Adrenal gland (tissue), 12 donors: Measurements from ENCODE around the gene LDB3. TPM values are rescaled to one million over a fixed set of nuclear protein-coding genes. Genes with fewer than 3 reads are reported as not detected.
A peak's percentile ranks its signal among the peaks of the same experiment; 100 is the strongest.

ENCODE experiments used
- DNase-seq, 7 donors: peaks; one replicate each; pipeline ENCODE4 v3.0.0-alpha.2; 2019 to 2020
- H3K27ac ChIP-seq, 5 donors: fragments of 200-600 bp; sonication (generic) in 4 of 5; 1 replicate in 3 of 5; 2 replicates in 2 of 5; pipeline versions ENCODE4 v1.5.1 to v1.8.0; 2016 to 2020; ENCODE audit warnings: mild to moderate bottlenecking in 1 of 5
- H3K27me3 ChIP-seq: fragments of 200-600 bp; 2 replicates; pipeline ENCODE4 v1.8.0; 2021
- H3K36me3 ChIP-seq, 2 donors: fragments of 200-600 bp; replicated peaks in 1 of 2; 1 replicate in 1 of 2; 2 replicates in 1 of 2; pipeline versions ENCODE4 v1.5.1 to v1.8.0; 2018 to 2022
- H3K4me1 ChIP-seq, 2 donors: fragments of 200-600 bp; replicated peaks in 1 of 2; 1 replicate in 1 of 2; 2 replicates in 1 of 2; pipeline versions ENCODE4 v1.5.1 to v1.8.0; 2018 to 2021
- H3K4me3 ChIP-seq, 4 donors: fragments of 200-600 bp; sonication (generic) in 3 of 4; one replicate each; pipeline ENCODE4 v1.5.1; 2016 to 2018
- H3K9me3 ChIP-seq, 3 donors: fragments of 200-600 bp; sonication (generic) in 1 of 3; replicated peaks in 1 of 3; 1 replicate in 2 of 3; 2 replicates in 1 of 3; pipeline versions ENCODE4 v1.5.1 to v1.8.0; 2016 to 2021
- POLR2A ChIP-seq, 2 donors: fragments of 450-650 bp; IDR thresholded peaks; one replicate each; pipeline ENCODE4 v1.6.1; 2017; ENCODE audit warnings: antibody characterized with exemption in 2 of 2, mild to moderate bottlenecking in 2 of 2, moderate library complexity in 1 of 2
- WGBS, 4 donors: extraction: QIAGEN DNeasy Blood & Tissue Kit in 2 of 4; methylation state at CpG; one replicate each; pipeline versions ENCODE4 v1.1.5 to v1.1.7; 2013 to 2017; 5-methylcytosine and 5-hydroxymethylcytosine counted together
- intact Hi-C, 2 donors: fragments of 100-400 bp; cut with DNase I; formaldehyde crosslinking; loops; one replicate each; pipeline versions ENCODE4 v1.14.1 to v1.15.0; 2022 to 2023
- polyA plus RNA-seq, 3 donors: library from polyadenylated mRNA; stranded (reverse); fragments of 200-250 nt in 2 of 3; fragments of 350-450 nt in 1 of 3; fragmentation: Illumina TruSeq in 1 of 3; extraction: RNeasy Lipid Tissue Mini Kit (QIAGEN cat#74804) in 1 of 3; gene quantifications; one replicate each; pipeline ENCODE4 v1.2.3, GENCODE V29; 2013 to 2014
- total RNA-seq, 9 donors: library from RNA; depleted of rRNA in 4 of 9; stranded (reverse); fragments of >200 nt in 4 of 9; fragments of 120-200 nt in 1 of 9; fragmentation: NEBNext Ultra II Directional in 1 of 9; extraction: Animal tissue kit (Norgen Biotek cat#: 25700) in 1 of 9; gene quantifications; one replicate each; pipeline versions ENCODE4 v1.1.0 to v1.2.4, GENCODE V29; 2013 to 2023
- TF ChIP-seq, protein P1 (sequence below), 6 experiments: fragments of 450-650 bp in 4 of 6; fragments of 200-600 bp in 2 of 6; sonication (generic) in 1 of 6; IDR thresholded peaks; 1 replicate in 5 of 6; 2 replicates in 1 of 6; pipeline versions ENCODE4 v1.5.1 to v1.8.0; 2016 to 2021; ENCODE audit warnings: antibody characterized with exemption in 6 of 6, mild to moderate bottlenecking in 2 of 6, moderate library complexity in 1 of 6
- donor health status: healthy with polysubstance abuse.
- donor health status: Bipolar disorder and iron deficiency.
- donor health status: DM: yes; HTN: yes; CAD: no.
- donor health status: DM: no; HTN: no; CAD: no.
- donor health status: DM: no; HTN: no; CAD: no.
- donor health status: DM: yes; HTN: yes; CAD: no.

Gene LDB3
- total and polyA plus RNA-seq, 12 donors: 0.14 to 2.7 (median 0.36) TPM

DNA sequence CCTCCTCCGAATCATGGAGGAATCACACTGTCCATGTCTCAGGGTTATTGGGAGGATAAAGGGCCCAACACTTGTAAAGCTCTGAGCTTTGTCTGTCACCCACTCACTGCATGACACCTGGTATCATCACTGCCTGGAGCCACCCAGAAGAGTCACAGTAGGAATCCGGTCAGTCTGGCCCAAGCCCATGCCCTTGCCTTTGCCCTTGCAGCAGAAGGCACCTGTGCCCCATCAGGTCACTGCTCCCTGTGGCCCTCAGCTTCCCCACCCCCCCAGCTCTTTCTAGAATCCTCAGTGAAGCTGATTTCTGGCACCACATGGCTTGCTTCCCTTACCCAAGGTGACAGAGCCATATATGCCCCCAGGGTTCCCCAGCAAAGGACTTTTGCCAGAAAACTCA, 14.4 kb downstream of the LDB3 start:
- no peaks in the 10 kb centered on the region for H3K9me3 ChIP-seq
- intact Hi-C loops: no loop called here
- no peaks in the 10 kb centered on the region for H3K27me3 ChIP-seq
- H3K4me3 ChIP-seq: no peak overlapping the region
- H3K27ac ChIP-seq: no peak overlapping the region
- peaks cover 0 to 6% of the 10 kb centered on the region in 2 donors for H3K4me1 ChIP-seq
- no peak for DNase-seq
- no peak for TF ChIP-seq POLR2A (IDR thresholded peaks at IDR 0.05)
- WGBS, 4 donors: 61 to 85% (median 79%) methylated on average over 2 of the region's 2 CpGs
- no peaks in the 10 kb centered on the region for H3K36me3 ChIP-seq

DNA sequence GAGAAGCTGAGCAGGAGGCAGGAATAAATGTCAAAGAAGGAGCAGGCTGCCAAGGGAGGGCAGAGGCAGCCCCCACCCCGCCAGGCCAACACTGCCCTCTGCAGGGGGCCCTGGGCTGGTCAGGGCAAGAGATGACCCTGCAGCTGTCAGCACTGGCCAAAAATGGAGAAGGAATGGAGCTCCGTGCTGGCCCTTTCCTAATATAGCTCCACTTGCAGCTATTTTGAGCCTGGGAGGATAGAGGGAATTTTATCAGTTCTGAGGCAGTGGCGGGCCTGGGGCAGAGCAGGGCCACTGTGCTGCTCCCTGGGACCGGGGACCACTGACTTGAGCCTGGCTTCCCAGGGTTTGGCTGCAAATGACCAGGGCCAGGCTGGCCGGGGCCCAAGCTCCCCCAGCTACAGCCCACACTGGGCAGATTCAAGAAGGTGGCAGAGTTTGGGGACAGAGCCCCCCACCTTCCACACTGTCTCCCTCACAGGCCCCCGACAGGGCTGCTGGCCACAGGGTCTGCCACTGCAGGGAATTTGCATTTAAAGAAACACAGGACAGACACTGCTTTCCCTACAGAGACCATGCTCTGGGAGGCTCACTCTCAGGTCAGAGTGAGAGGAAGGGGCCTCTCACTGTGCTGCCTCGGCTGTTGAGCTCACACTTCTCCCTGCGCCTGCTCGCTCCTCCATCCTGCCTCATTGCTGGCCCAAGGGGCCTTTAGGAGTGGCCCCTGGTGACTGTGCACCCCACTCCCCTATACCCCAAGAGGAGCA, 16.2 kb downstream of the LDB3 start:
- H3K27me3 ChIP-seq: no peaks in the 10 kb centered on the region
- intact Hi-C loops: no loop called here
- H3K4me1 ChIP-seq: peaks cover 0 to 6% of the 10 kb centered on the region in 2 donors
- H3K9me3 ChIP-seq: no peaks in the 10 kb centered on the region
- DNase-seq: peak in 4 of 7 donors; percentile 22 to 63 (median 50)
- 48 to 56% (median 50%) methylated on average over 6 to 9 of the region's 9 CpGs for WGBS, 4 donors
- peak overlapping the region in 1 of 5 donors; percentile 17 for H3K27ac ChIP-seq
- H3K4me3 ChIP-seq: no peak overlapping the region
- TF ChIP-seq POLR2A (IDR thresholded peaks at IDR 0.05): no peak
- TF ChIP-seq, protein P1, sequence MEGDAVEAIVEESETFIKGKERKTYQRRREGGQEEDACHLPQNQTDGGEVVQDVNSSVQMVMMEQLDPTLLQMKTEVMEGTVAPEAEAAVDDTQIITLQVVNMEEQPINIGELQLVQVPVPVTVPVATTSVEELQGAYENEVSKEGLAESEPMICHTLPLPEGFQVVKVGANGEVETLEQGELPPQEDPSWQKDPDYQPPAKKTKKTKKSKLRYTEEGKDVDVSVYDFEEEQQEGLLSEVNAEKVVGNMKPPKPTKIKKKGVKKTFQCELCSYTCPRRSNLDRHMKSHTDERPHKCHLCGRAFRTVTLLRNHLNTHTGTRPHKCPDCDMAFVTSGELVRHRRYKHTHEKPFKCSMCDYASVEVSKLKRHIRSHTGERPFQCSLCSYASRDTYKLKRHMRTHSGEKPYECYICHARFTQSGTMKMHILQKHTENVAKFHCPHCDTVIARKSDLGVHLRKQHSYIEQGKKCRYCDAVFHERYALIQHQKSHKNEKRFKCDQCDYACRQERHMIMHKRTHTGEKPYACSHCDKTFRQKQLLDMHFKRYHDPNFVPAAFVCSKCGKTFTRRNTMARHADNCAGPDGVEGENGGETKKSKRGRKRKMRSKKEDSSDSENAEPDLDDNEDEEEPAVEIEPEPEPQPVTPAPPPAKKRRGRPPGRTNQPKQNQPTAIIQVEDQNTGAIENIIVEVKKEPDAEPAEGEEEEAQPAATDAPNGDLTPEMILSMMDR (IDR thresholded peaks at IDR 0.05): peak in 3 of 6 experiments; percentile 44 to 48 (median 47)
- H3K36me3 ChIP-seq: no peaks in the 10 kb centered on the region

DNA sequence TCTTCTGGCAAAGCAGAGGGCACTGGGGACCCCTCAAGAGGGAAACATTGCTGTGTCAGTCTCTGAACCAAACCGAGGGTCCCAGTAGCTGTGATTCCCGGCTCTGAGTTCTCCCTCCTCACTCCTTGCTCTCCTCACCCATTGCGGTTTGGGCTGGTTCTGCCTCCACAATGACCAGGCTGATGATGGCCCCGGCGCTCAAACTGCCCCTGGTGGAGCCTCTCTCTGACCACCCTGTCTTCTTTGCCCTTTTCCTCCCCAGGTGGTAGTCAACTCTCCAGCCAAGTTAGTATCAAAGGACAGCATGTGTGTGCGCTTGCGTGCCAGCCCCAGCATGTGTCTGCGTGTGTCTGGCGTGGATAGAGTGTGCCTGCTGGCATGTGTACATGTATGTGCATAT, 17.1 kb downstream of the LDB3 start:
- TF ChIP-seq, protein P1 (IDR thresholded peaks at IDR 0.05): no peak
- TF ChIP-seq POLR2A (IDR thresholded peaks at IDR 0.05): no peak
- no peak for DNase-seq
- Histone ChIP-seq H3K4me3 (no peak overlapping the region), H3K27me3 (no peaks in the 10 kb centered on the region), H3K36me3 (no peaks in the 10 kb centered on the region), H3K4me1 (peaks cover 0 to 6% of the 10 kb centered on the region in 2 donors), H3K9me3 (no peaks in the 10 kb centered on the region), H3K27ac (no peak overlapping the region)
- 86 to 92% (median 90%) methylated on average over 9 of the region's 9 CpGs for WGBS, 4 donors
- intact Hi-C loops: no loop called here

DNA sequence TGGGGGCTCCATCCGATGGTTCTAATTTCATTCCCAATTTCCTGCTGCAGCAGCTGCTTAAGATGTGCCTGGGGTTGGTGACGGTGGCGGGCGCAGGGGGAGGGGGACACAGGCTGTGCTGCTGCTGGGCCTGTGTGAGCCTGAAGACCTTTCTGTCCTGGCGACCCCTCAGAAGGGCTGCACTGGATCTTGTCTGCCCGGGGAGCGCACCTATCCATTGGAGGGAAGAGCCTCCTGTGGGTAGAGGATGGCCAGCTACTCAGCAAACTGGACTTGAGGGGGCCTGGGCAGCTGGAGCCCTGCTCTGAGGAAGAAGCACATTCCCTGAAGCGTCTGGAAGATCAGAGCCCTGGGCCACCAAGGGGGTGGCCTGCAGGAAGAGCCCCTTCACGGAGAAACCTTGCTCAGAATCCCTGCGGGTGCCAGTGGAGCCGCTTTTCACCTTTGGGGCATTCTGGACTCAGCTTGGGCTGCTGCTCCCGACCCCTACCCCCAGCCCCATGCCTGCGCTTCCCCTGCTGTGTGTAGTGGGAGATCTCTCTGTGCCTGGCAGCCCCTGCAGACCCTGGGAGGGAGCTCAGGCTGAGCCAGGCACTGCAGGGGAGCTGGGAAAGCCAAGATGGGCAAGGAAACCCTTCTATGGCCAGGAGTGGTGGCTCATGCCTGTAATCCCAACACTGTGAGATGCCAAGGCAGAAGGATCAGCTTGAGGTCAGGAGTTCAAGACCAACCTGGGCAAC, 17.8 kb downstream of the LDB3 start:
- TF ChIP-seq, protein P1 (IDR thresholded peaks at IDR 0.05): no peak
- no peak for TF ChIP-seq POLR2A (IDR thresholded peaks at IDR 0.05)
- H3K4me1 ChIP-seq: peaks cover 0 to 6% of the 10 kb centered on the region in 2 donors
- intact Hi-C loops: no loop called here
- 68 to 76% (median 69%) methylated on average over 7 to 13 of the region's 13 CpGs for WGBS, 4 donors
- no peaks in the 10 kb centered on the region for H3K27me3 ChIP-seq
- H3K36me3 ChIP-seq: no peaks in the 10 kb centered on the region
- H3K4me3 ChIP-seq: no peak overlapping the region
- H3K9me3 ChIP-seq: no peaks in the 10 kb centered on the region
- DNase-seq: no peak
- no peak overlapping the region for H3K27ac ChIP-seq
